Measurements from ENCODE around the gene CFAP20DC. TPM values are rescaled to one million over a fixed set of nuclear protein-coding genes. Genes with fewer than 3 reads are reported as not detected.

Gene CFAP20DC
- total RNA-seq, 4 donors from 2014 or later = 0.13 to 1.6 (median 0.35) TPM; not detected in 1

- no peak for ATAC-seq
- no peaks in the 10 kb centered on the region for H3K9me3 ChIP-seq
- 63 to 89% methylated on average over 1 to 2 of the region's 2 CpGs for WGBS, 2 donors (ENCODE audit: low coverage in 1 of 2)
- H3K27ac ChIP-seq = no peak overlapping the region
- TF ChIP-seq EP300 (IDR thresholded peaks at IDR 0.05) = no peak
- no peak for TF ChIP-seq CTCF (IDR thresholded peaks at IDR 0.05)
- TF ChIP-seq POLR2AphosphoS5 (IDR thresholded peaks at IDR 0.05) = no peak
- TF ChIP-seq POLR2A (IDR thresholded peaks at IDR 0.05) = no peak
- no peaks in the 10 kb centered on the region for H3K36me3 ChIP-seq
- no peaks in the 10 kb centered on the region for H3K27me3 ChIP-seq
- H3K4me1 ChIP-seq = no peaks in the 10 kb centered on the region
- H3K4me3 ChIP-seq = no peak overlapping the region
Observed at GRCh38 chr3:58798312-58798711, 251.5 kb downstream of the CFAP20DC start.

GRCh38 chr3:58794750-58795149 is 255.1 kb downstream of the CFAP20DC start:
- Histone ChIP-seq H3K4me3 (no peak overlapping the region), H3K9me3 (no peaks in the 10 kb centered on the region), H3K36me3 (no peaks in the 10 kb centered on the region), H3K4me1 (no peaks in the 10 kb centered on the region), H3K27me3 (no peaks in the 10 kb centered on the region), H3K27ac (no peak overlapping the region)
- 93 to 96% methylated on average over 4 of the region's 4 CpGs for WGBS, 2 donors (ENCODE audit: low coverage in 1 of 2)
- TF ChIP-seq POLR2A (IDR thresholded peaks at IDR 0.05) (no peak), POLR2AphosphoS5 (IDR thresholded peaks at IDR 0.05) (no peak), EP300 (IDR thresholded peaks at IDR 0.05) (no peak), CTCF (IDR thresholded peaks at IDR 0.05) (no peak)
- no peak for ATAC-seq

GRCh38 chr3:58793938-58794337 is 255.9 kb downstream of the CFAP20DC start:
- H3K4me1 ChIP-seq = no peaks in the 10 kb centered on the region
- TF ChIP-seq POLR2AphosphoS5 (IDR thresholded peaks at IDR 0.05) (no peak), CTCF (IDR thresholded peaks at IDR 0.05) (no peak), EP300 (IDR thresholded peaks at IDR 0.05) (no peak), POLR2A (IDR thresholded peaks at IDR 0.05) (no peak)
- WGBS, 2 donors (ENCODE audit: low coverage in 1 of 2) = 90 to 94% methylated on average over 3 of the region's 3 CpGs
- no peak for ATAC-seq
- H3K9me3 ChIP-seq = no peaks in the 10 kb centered on the region
- H3K4me3 ChIP-seq = no peak overlapping the region
- no peaks in the 10 kb centered on the region for H3K36me3 ChIP-seq
- no peak overlapping the region for H3K27ac ChIP-seq
- H3K27me3 ChIP-seq = no peaks in the 10 kb centered on the region

GRCh38 chr3:58792921-58793451 is 256.8 kb downstream of the CFAP20DC start:
- WGBS, 2 donors (ENCODE audit: low coverage in 1 of 2) = 50% methylated on average over 2 of the region's 2 CpGs
- no peak overlapping the region for H3K4me3 ChIP-seq
- TF ChIP-seq POLR2AphosphoS5 (IDR thresholded peaks at IDR 0.05) (no peak), CTCF (IDR thresholded peaks at IDR 0.05) (no peak), EP300 (IDR thresholded peaks at IDR 0.05) (no peak), POLR2A (IDR thresholded peaks at IDR 0.05) (no peak)
- H3K9me3 ChIP-seq = no peaks in the 10 kb centered on the region
- H3K27me3 ChIP-seq = no peaks in the 10 kb centered on the region
- no peaks in the 10 kb centered on the region for H3K4me1 ChIP-seq
- H3K36me3 ChIP-seq = no peaks in the 10 kb centered on the region
- no peak for ATAC-seq
- no peak overlapping the region for H3K27ac ChIP-seq

- no peaks in the 10 kb centered on the region for H3K27me3 ChIP-seq
- ATAC-seq = no peak
- no peak overlapping the region for H3K27ac ChIP-seq
Observed at GRCh38 chr3:58789385-58789784, 260.4 kb downstream of the CFAP20DC start.

More at GRCh38 chr3:58789385-58789784, 260.4 kb downstream of the CFAP20DC start:
- H3K4me1 ChIP-seq = no peaks in the 10 kb centered on the region
- TF ChIP-seq EP300 (IDR thresholded peaks at IDR 0.05) (no peak), POLR2AphosphoS5 (IDR thresholded peaks at IDR 0.05) (no peak), POLR2A (IDR thresholded peaks at IDR 0.05) (no peak), CTCF (IDR thresholded peaks at IDR 0.05) (no peak)
- H3K9me3 ChIP-seq = no peaks in the 10 kb centered on the region
- no peak overlapping the region for H3K4me3 ChIP-seq
- H3K36me3 ChIP-seq = no peaks in the 10 kb centered on the region

Data from gastroesophageal sphincter (tissue), 4 donors.